H1 (cell line): ENCODE measurements around the gene GBF1. TPM values are rescaled to one million over a fixed set of nuclear protein-coding genes. Genes with fewer than 3 reads are reported as not detected.

Source experiments
- CTCF ChIA-PET: fragments of 300-600 bp; sonication (Branson Sonifier 250); formaldehyde crosslinking; loops from one replicate; lab custom pipeline; 2021; ENCODE audit not compliant: partially characterized antibody; lab: Charles Lee
- POLR2A ChIA-PET: fragments of 300-600 bp; sonication (Branson Sonifier 250); formaldehyde crosslinking; loops from one replicate; lab custom pipeline; 2021; ENCODE audit warnings: inconsistent platforms; ENCODE audit not compliant: partially characterized antibody; lab: Charles Lee
- DNase-seq, 2 experiments: peaks; one replicate each; pipeline versions ENCODE4 v3.0.0 to v3.0.0-alpha.2; 2010 to 2022; ENCODE audit warnings: low spot score in 2 of 2, low read depth in 1 of 2, mixed read lengths in 1 of 2
- FAIRE-seq: peaks from 2 replicates; lab custom pipeline; 2011; peaks lifted over from hg19 to GRCh38; lab: Jason Lieb, UNC
- H2AFZ ChIP-seq: 2 replicates; pipeline ENCODE4 v1.8.1; 2012; ENCODE audit warnings: low read length, inconsistent platforms
- H2AK5ac ChIP-seq: 2 replicates; pipeline ENCODE4 v1.6.1; 2013; ENCODE audit warnings: low read depth, low read length
- H2BK120ac ChIP-seq: replicated peaks from 2 replicates; pipeline ENCODE3; 2013; ENCODE audit warnings: low read depth, low read length, inconsistent platforms
- H2BK12ac ChIP-seq: 2 replicates; pipeline ENCODE4 v1.6.1; 2013; ENCODE audit warnings: low read depth, low read length
- H2BK15ac ChIP-seq: 2 replicates; pipeline ENCODE4 v1.6.1; 2013; ENCODE audit warnings: low read length
- H2BK20ac ChIP-seq: 2 replicates; pipeline ENCODE4 v1.6.1; 2013; ENCODE audit warnings: low read length
- H2BK5ac ChIP-seq: 2 replicates; pipeline ENCODE4 v1.6.1; 2013; ENCODE audit warnings: low read depth, low read length
- H3K14ac ChIP-seq: 2 replicates; pipeline ENCODE4 v1.6.1; 2013; ENCODE audit warnings: inconsistent platforms; ENCODE audit not compliant: insufficient read length
- H3K18ac ChIP-seq: 2 replicates; pipeline ENCODE4 v1.6.1; 2013; ENCODE audit warnings: low read length; ENCODE audit errors: extremely low read depth
- H3K23ac ChIP-seq: 2 replicates; pipeline ENCODE4 v1.6.1; 2013; ENCODE audit warnings: inconsistent platforms; ENCODE audit not compliant: insufficient read length
- H3K23me2 ChIP-seq: 2 replicates; pipeline ENCODE4 v1.6.1; 2013; ENCODE audit warnings: low read depth, low read length
- H3K27ac ChIP-seq: 2 replicates; pipeline ENCODE4 v1.6.1; 2011; ENCODE audit warnings: low read depth, low read length, inconsistent platforms
- H3K27me3 ChIP-seq, 4 experiments: replicated peaks in 1 of 4; 1 replicate in 1 of 4; 2 replicates in 3 of 4; pipeline versions ENCODE4 v1.6.1 to v1.8.1; 2011 to 2013; ENCODE audit warnings: low read length in 3 of 4, mild to moderate bottlenecking in 3 of 4, inconsistent platforms in 2 of 4, mixed read lengths in 2 of 4, moderate library complexity in 1 of 4; ENCODE audit not compliant: control insufficient read depth in 3 of 4, insufficient read depth in 3 of 4; ENCODE audit errors: extremely low read depth in 1 of 4
- H3K36me3 ChIP-seq, 4 experiments: 2 replicates each; pipeline versions ENCODE4 v1.6.1 to v1.8.1; 2011 to 2013; ENCODE audit warnings: mild to moderate bottlenecking in 4 of 4, low read length in 3 of 4, moderate library complexity in 2 of 4, control low read depth in 1 of 4, inconsistent platforms in 1 of 4; ENCODE audit not compliant: insufficient read depth in 4 of 4, control insufficient read depth in 2 of 4
- H3K4ac ChIP-seq: replicated peaks from 2 replicates; pipeline ENCODE3; 2013; ENCODE audit warnings: low read length, low read depth, mixed read lengths, inconsistent platforms; ENCODE audit not compliant: insufficient read length
- H3K4me1 ChIP-seq, 4 experiments: replicated peaks in 1 of 4; 1 replicate in 1 of 4; 2 replicates in 3 of 4; pipeline versions ENCODE4 v1.6.1 to v1.8.1; 2011 to 2013; ENCODE audit warnings: low read length in 3 of 4, inconsistent platforms in 2 of 4, mixed read lengths in 1 of 4; ENCODE audit not compliant: insufficient read depth in 4 of 4, control insufficient read depth in 3 of 4
- H3K4me2 ChIP-seq, 2 experiments: 2 replicates each; pipeline versions ENCODE4 v1.6.1 to v1.8.1; 2011 to 2013; ENCODE audit warnings: low read depth in 2 of 2, low read length in 2 of 2, control low read depth in 1 of 2, inconsistent platforms in 1 of 2, mild to moderate bottlenecking in 1 of 2; ENCODE audit not compliant: insufficient read depth in 1 of 2
- H3K4me3 ChIP-seq, 4 experiments: fragments of 200-600, 300-600 bp in 1 of 4; sonication (generic), shearing (Covaris generic), sonication (Bioruptor Twin) in 1 of 4; 2 replicates each; pipeline versions ENCODE4 v1.5.1 to v1.8.1; 2011 to 2016; ENCODE audit warnings: low read length in 4 of 4, low read depth in 3 of 4, control low read depth in 2 of 4, inconsistent platforms in 2 of 4, mild to moderate bottlenecking in 2 of 4, mixed read lengths in 1 of 4, moderate library complexity in 1 of 4; ENCODE audit not compliant: insufficient read depth in 2 of 4; ENCODE audit errors: extremely low read depth in 1 of 4
- H3K56ac ChIP-seq: replicated peaks from 2 replicates; pipeline ENCODE3; 2013; ENCODE audit warnings: low read depth, mild to moderate bottlenecking, mixed read lengths, low read length, inconsistent platforms; ENCODE audit not compliant: insufficient read length
- H3K79me1 ChIP-seq: 2 replicates; pipeline ENCODE4 v1.6.1; 2013; ENCODE audit warnings: low read depth, low read length, control low read depth
- H3K79me2 ChIP-seq, 2 experiments: 2 replicates each; pipeline versions ENCODE4 v1.6.1 to v1.8.1; 2012 to 2013; ENCODE audit warnings: low read length in 2 of 2, mild to moderate bottlenecking in 2 of 2, inconsistent platforms in 1 of 2; ENCODE audit not compliant: insufficient read depth in 2 of 2, control insufficient read depth in 1 of 2
- H3K9ac ChIP-seq, 4 experiments: replicated peaks in 1 of 4; 1 replicate in 1 of 4; 2 replicates in 3 of 4; pipeline versions ENCODE4 v1.6.1 to v1.8.1; 2011 to 2013; ENCODE audit warnings: low read depth in 3 of 4, low read length in 3 of 4, control low read depth in 2 of 4, mild to moderate bottlenecking in 2 of 4, moderate library complexity in 2 of 4, inconsistent platforms in 1 of 4; ENCODE audit errors: extremely low read depth in 1 of 4
- H3K9me3 ChIP-seq, 2 experiments: 2 replicates each; pipeline versions ENCODE4 v1.6.1 to v1.8.1; 2012 to 2013; ENCODE audit warnings: mild to moderate bottlenecking in 2 of 2, moderate library complexity in 2 of 2, control low read depth in 1 of 2, inconsistent platforms in 1 of 2, low read depth in 1 of 2, low read length in 1 of 2, mixed read lengths in 1 of 2; ENCODE audit not compliant: insufficient read depth in 2 of 2
- H4K20me1 ChIP-seq, 2 experiments: replicated peaks in 1 of 2; 2 replicates each; pipeline versions ENCODE3 to v1.8.1; 2011 to 2013; ENCODE audit warnings: inconsistent platforms in 2 of 2, low read length in 2 of 2, mild to moderate bottlenecking in 1 of 2; ENCODE audit not compliant: insufficient read depth in 2 of 2, control insufficient read depth in 1 of 2
- H4K5ac ChIP-seq: 2 replicates; pipeline ENCODE4 v1.6.1; 2013; ENCODE audit warnings: low read length, low read depth, mixed read lengths, inconsistent platforms; ENCODE audit not compliant: insufficient read length
- H4K8ac ChIP-seq: 2 replicates; pipeline ENCODE4 v1.8.0; 2013; ENCODE audit warnings: mild to moderate bottlenecking, moderate library complexity, low read length, inconsistent platforms; ENCODE audit not compliant: insufficient read depth; ENCODE audit errors: extremely low read depth
- H4K91ac ChIP-seq: replicated peaks from 2 replicates; pipeline ENCODE3; 2013; ENCODE audit warnings: low read length, mixed read lengths, inconsistent platforms; ENCODE audit not compliant: insufficient read length
- EGR1 ChIP-seq: IDR thresholded peaks from 2 replicates; pipeline ENCODE4 v1.6.1; 2011; ENCODE audit warnings: low read depth, low read length, borderline replicate concordance
- KDM1A ChIP-seq: fragments of 200-600, 300-600 bp; sonication (generic); IDR thresholded peaks from 2 replicates; pipeline ENCODE4 v1.7.1; 2016; ENCODE audit warnings: mild to moderate bottlenecking, low read length, borderline replicate concordance
- RFX5 ChIP-seq: IDR thresholded peaks from 2 replicates; pipeline ENCODE4 v1.6.1; 2011; ENCODE audit warnings: low read depth, low read length, improper control_type of control experiment, borderline replicate concordance
- RNF2 ChIP-seq: fragments of 200-900, 300-1000 bp; sonication (generic); IDR thresholded peaks from 2 replicates; pipeline ENCODE4 v1.7.1; 2016; ENCODE audit warnings: borderline replicate concordance, low read depth, mild to moderate bottlenecking, antibody characterized with exemption, low read length; ENCODE audit not compliant: poor library complexity, severe bottlenecking; ENCODE audit errors: missing control alignments
- SP4 ChIP-seq: IDR thresholded peaks from 2 replicates; pipeline ENCODE4 v1.6.1; 2012; ENCODE audit warnings: low read length, inconsistent platforms
- SUZ12 ChIP-seq: fragments of 200-600 bp; sonication (generic); IDR thresholded peaks from 2 replicates; pipeline ENCODE4 v1.6.1; 2012; ENCODE audit warnings: mild to moderate bottlenecking, inconsistent platforms, low read length, moderate library complexity, mixed read lengths
- TBP ChIP-seq: IDR thresholded peaks from 2 replicates; pipeline ENCODE4 v1.6.1; 2011; ENCODE audit warnings: low read depth, low read length, improper control_type of control experiment
- TEAD4 ChIP-seq: IDR thresholded peaks from 2 replicates; pipeline ENCODE4 v1.6.1; 2012; ENCODE audit warnings: low read depth, low read length, inconsistent platforms, mixed read lengths
- WGBS, 2 experiments: shearing (Covaris generic) in 1 of 2; methylation state at CpG; one replicate each; pipeline versions ENCODE4 v1.1.6 to v1.1.7; 2013 to 2015; ENCODE audit warnings: low lambda C conversion rate in 2 of 2, mixed read lengths in 2 of 2, inconsistent platforms in 1 of 2, low coverage in 1 of 2, missing lambda C conversion rate in 1 of 2; ENCODE audit not compliant: insufficient replicate concordance in 2 of 2, insufficient coverage in 1 of 2, insufficient read length in 1 of 2; ENCODE audit errors: extremely low coverage in 1 of 2, missing lambda C conversion rate in 1 of 2; 5-methylcytosine and 5-hydroxymethylcytosine counted together
- polyA plus RNA-seq, 7 experiments: library from polyadenylated mRNA; depleted of rRNA in 3 of 7; stranded (reverse) in 5 of 7; unstranded in 2 of 7; fragments of >200 nt in 5 of 7; fragments of 200-250 nt in 2 of 7; gene quantifications; 1 replicate in 5 of 7; 2 replicates in 1 of 7; 4 replicates in 1 of 7; pipeline versions ENCODE4 v1.2.1 to v1.2.3, GENCODE V29; 2011 to 2013; ENCODE audit warnings: missing spikeins in 2 of 7, mixed read lengths in 2 of 7
- total RNA-seq: library from RNA; stranded (reverse); fragmentation: NEBNext Ultra II Directional; extraction: Animal tissue kit (Norgen Biotek cat#: 25700); gene quantifications from 2 replicates; pipeline ENCODE4 v1.2.1, GENCODE V29; 2021
- TF ChIP-seq, protein P1 (sequence below): IDR thresholded peaks from 2 replicates; pipeline ENCODE4 v1.6.1; 2011; ENCODE audit warnings: low read length, improper control_type of control experiment

The GBF1 gene
- total and polyA plus RNA-seq, 2 of the 8 experiments (the other 6 are each of a cell fraction or from before 2014, with no cell fraction given), result 11.0 to 25.5 TPM

- DNase-seq (peak in 1 of 2 experiments; percentile 9), FAIRE-seq (no peak)
- Histone ChIP-seq H2BK5ac (no peak overlapping the region), H4K91ac (no peak overlapping the region), H4K5ac (no peak overlapping the region), H2AK5ac (no peak overlapping the region), H3K9me3 (no peaks in the 10 kb centered on the region), H2BK12ac (no peak overlapping the region), H3K18ac (no peak overlapping the region), H3K4me1 (peaks cover 0 to 3% (median 0%) of the 10 kb centered on the region in 4 experiments; a peak in 1 of 7 replicates), H3K79me2 (peaks cover 0 to 4% of the 10 kb centered on the region in 2 experiments; a peak in 1 of 4 replicates), H2BK120ac (no peak overlapping the region), H3K4me2 (no peak overlapping the region), H3K4ac (no peak overlapping the region), H4K20me1 (peaks cover 2 to 3% of the 10 kb centered on the region in 2 experiments), H3K27ac (no peak overlapping the region), H3K4me3 (no peak overlapping the region), H3K23ac (no peak overlapping the region), H3K14ac (no peak overlapping the region), H3K79me1 (no peaks in the 10 kb centered on the region), H3K9ac (no peak overlapping the region), H3K56ac (no peak overlapping the region), H3K23me2 (no peaks in the 10 kb centered on the region), H2BK15ac (no peak overlapping the region), H2BK20ac (no peak overlapping the region), H3K36me3 (no peaks in the 10 kb centered on the region), H4K8ac (no peak overlapping the region), H3K27me3 (no peaks in the 10 kb centered on the region), H2AFZ (no peak overlapping the region)
- ChIA-PET POLR2A (no interaction called here), CTCF (interaction anchor here (1.0 to 1.2 kb wide), 3 partner anchors 38 to 79 kb away, joined by 3 to 4 read pairs (median 3); no protein-coding TSS in a partner anchor)
- WGBS, 2 experiments, result 93% methylated on average over 4 of the region's 4 CpGs; no CpG with 5 or more reads in 1 of the 2 experiments
- TF ChIP-seq RFX5, result no peak
- TF ChIP-seq RNF2, result no peak
- TF ChIP-seq, protein P1, sequence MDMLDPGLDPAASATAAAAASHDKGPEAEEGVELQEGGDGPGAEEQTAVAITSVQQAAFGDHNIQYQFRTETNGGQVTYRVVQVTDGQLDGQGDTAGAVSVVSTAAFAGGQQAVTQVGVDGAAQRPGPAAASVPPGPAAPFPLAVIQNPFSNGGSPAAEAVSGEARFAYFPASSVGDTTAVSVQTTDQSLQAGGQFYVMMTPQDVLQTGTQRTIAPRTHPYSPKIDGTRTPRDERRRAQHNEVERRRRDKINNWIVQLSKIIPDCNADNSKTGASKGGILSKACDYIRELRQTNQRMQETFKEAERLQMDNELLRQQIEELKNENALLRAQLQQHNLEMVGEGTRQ, result no peak
- TF ChIP-seq SUZ12, result no peak
- no peak for TF ChIP-seq TBP
- TF ChIP-seq TEAD4, result no peak
- TF ChIP-seq EGR1, result no peak
- TF ChIP-seq KDM1A, result no peak
- no peak for TF ChIP-seq SP4
These were observed 65.2 kb downstream of the GBF1 start for GRCh38 chr10:102310361-102311024.
